Measurements from ENCODE around the gene COL18A1. TPM values are rescaled to one million over a fixed set of nuclear protein-coding genes. Genes with fewer than 3 reads are reported as not detected.

COL18A1 gene
- polyA plus RNA-seq, 1 experiment: 25.3 TPM

DNA sequence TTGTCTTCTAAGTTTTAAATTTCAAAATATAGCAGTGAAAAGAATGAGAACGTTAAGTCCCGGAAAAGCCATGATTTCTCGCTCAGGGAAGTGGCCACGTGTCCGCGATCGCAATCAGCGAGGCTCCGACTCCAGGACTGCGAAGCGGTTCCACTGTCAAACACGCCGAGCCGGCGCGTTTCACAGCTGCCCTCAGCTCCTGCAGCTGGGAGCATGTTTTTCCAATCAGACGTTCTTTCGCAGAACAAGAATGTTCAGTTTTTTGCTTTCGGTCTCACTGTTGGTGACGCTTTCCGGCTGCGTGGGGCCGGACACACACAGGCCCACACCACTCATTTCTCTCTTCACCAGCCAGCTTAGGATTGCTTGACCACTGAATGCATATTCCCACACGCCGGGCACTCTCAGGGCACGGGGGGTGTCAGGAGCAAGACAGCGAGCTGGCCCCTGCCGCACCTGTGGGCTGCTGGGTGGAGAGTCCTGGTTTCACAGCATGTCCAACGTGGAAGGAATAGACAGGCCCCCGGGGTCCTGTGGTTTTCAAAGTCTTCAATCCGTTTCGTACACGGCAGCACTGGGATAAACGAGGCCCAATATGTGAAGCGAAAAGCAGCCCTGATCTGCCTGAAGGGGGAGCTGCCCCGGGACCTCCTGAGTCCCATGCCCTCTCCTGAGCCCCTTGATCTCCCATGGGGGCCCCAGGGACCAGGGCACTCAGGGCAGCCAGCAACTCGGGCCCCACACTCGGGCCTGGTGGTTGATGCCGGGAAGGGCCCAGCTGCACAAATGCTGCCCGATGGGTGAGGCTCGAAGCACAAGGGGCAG, 47.3 kb upstream of the COL18A1 start:
- TF ChIP-seq, protein P1, sequence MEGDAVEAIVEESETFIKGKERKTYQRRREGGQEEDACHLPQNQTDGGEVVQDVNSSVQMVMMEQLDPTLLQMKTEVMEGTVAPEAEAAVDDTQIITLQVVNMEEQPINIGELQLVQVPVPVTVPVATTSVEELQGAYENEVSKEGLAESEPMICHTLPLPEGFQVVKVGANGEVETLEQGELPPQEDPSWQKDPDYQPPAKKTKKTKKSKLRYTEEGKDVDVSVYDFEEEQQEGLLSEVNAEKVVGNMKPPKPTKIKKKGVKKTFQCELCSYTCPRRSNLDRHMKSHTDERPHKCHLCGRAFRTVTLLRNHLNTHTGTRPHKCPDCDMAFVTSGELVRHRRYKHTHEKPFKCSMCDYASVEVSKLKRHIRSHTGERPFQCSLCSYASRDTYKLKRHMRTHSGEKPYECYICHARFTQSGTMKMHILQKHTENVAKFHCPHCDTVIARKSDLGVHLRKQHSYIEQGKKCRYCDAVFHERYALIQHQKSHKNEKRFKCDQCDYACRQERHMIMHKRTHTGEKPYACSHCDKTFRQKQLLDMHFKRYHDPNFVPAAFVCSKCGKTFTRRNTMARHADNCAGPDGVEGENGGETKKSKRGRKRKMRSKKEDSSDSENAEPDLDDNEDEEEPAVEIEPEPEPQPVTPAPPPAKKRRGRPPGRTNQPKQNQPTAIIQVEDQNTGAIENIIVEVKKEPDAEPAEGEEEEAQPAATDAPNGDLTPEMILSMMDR (IDR thresholded peaks at IDR 0.05; ENCODE audit: low read depth, low read length): peak; percentile 20; the same call in 1 of the 2 replicates
- H3K9me3 ChIP-seq (ENCODE audit: control insufficient read depth, insufficient read depth, low read length): peaks cover 1% of the 10 kb centered on the region; the same call in 1 of the 2 replicates
- H3K27ac ChIP-seq (ENCODE audit: low read depth, low read length): no peak overlapping the region
- no peak overlapping the region for H3K4me3 ChIP-seq (ENCODE audit: low read depth, low read length)
- DNase-seq (ENCODE audit: low read depth, low spot score): no peak
- peaks cover 2% of the 10 kb centered on the region for H3K27me3 ChIP-seq (ENCODE audit: control insufficient read depth, insufficient read depth, low read length)
- POLR2A ChIA-PET: no interaction called here
- CTCF ChIA-PET: no interaction called here

DNA sequence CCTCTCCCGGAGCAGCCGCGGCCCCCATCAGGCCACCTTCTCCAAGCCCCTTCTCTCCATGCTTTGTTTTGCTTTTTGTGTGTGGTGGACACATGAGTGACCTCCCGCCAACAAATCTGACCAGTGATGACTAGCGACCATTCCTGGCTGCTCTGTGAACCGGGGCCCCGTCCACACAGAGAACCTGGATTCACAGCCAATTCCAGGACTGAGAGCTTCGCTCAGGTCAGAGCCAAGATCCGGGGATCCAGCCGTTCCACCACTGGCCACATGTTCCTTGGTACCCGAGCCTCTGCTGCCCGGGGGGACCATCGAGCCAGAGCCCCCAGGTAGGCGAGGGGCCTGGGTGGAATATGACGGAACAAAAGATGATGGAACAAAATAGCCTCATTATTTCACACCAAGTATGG, 46.7 kb upstream of the COL18A1 start:
- no peak for DNase-seq (ENCODE audit: low read depth, low spot score)
- POLR2A ChIA-PET: no interaction called here
- Histone ChIP-seq H3K4me3 (ENCODE audit: low read depth, low read length) (no peak overlapping the region), H3K27ac (ENCODE audit: low read depth, low read length) (no peak overlapping the region), H3K27me3 (ENCODE audit: control insufficient read depth, insufficient read depth, low read length) (peaks cover 2% of the 10 kb centered on the region), H3K9me3 (ENCODE audit: control insufficient read depth, insufficient read depth, low read length) (peaks cover 7% of the 10 kb centered on the region)
- CTCF ChIA-PET: no interaction called here
- TF ChIP-seq, protein P1 (IDR thresholded peaks at IDR 0.05; ENCODE audit: low read depth, low read length): no peak

DNA sequence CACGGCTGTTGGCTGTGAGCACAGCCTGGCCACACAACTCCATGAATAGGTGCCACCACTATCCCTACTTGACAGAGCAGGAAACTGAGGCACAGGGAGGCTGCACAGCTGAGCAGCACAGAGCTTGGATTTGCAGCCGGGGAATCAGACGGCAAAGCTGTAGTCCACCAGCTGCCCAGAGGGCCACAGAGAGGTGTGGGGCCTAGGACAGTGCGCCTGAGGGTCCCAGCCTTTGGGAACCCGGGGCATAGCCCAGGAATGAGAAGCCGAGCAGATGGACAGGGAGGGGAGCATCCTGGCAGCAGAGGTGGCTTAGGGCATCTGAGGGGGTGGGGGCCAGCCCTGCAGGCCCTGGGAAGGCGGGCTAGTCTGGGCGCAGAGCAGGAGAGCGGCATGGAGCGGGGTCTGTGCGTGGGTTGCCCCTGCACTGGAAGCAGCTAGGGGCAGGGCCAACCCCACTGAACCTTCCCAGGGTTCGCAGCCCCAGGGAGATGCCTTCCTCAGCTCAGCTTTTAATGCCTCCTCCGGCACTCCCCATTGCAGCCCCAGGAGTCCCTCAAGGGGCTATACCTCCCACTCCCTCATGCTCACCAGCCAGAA, 46.2 kb upstream of the COL18A1 start:
- H3K27me3 ChIP-seq (ENCODE audit: control insufficient read depth, insufficient read depth, low read length): peaks cover 2% of the 10 kb centered on the region
- peaks cover 8% of the 10 kb centered on the region for H3K9me3 ChIP-seq (ENCODE audit: control insufficient read depth, insufficient read depth, low read length)
- CTCF ChIA-PET: no interaction called here
- H3K4me3 ChIP-seq (ENCODE audit: low read depth, low read length): no peak overlapping the region
- H3K27ac ChIP-seq (ENCODE audit: low read depth, low read length): no peak overlapping the region
- no peak for DNase-seq (ENCODE audit: low read depth, low spot score)
- TF ChIP-seq, protein P1 (IDR thresholded peaks at IDR 0.05; ENCODE audit: low read depth, low read length): no peak
- POLR2A ChIA-PET: no interaction called here

DNA sequence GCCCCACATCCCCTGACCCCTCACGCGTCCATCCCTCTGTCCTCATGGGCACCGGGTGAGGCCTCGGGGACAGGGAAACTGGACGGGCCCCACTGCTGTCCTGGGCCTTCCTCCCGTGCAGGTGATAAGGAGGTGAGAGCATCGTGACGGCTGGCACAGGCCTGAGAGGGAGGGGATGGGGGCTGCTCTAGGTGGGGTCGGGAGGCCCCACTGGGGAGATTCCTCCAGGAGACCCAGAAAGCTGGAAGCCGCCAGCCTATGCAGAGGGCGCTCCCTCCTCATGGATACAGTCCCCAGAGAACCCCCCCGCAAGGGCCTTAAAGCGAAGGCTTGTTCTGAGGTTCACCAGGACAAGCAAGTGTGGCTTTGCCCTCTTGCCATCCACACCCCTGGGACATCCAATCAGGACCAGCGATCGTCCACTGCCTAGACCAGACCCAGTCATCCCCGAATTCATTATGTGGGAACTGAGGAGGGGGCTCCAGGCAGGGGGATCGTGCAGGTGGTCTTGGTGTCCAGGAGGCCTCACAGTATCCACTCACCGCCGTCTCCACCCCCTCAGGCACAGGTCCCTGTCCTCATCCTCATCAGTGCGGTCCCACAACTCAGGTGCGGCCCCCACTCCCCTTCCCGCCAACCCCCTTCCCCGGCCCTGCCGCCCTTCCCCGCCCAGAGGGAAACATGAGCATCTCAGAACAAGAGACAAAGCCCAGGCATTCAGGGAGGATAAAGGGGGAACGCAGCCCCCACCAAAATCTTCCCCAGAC, 45.3 kb upstream of the COL18A1 start:
- DNase-seq (ENCODE audit: low read depth, low spot score): no peak
- ChIA-PET CTCF (no interaction called here), POLR2A (no interaction called here)
- Histone ChIP-seq H3K27me3 (ENCODE audit: control insufficient read depth, insufficient read depth, low read length) (peaks cover 2% of the 10 kb centered on the region), H3K27ac (ENCODE audit: low read depth, low read length) (no peak overlapping the region), H3K9me3 (ENCODE audit: control insufficient read depth, insufficient read depth, low read length) (peaks cover 8% of the 10 kb centered on the region), H3K4me3 (ENCODE audit: low read depth, low read length) (no peak overlapping the region)
- TF ChIP-seq, protein P1 (IDR thresholded peaks at IDR 0.05; ENCODE audit: low read depth, low read length): no peak
